HG02798 (cell line): ENCODE results near the gene PRR20G.
"Not testable (repeated sequence)": the region's sequence is repeated elsewhere in the genome, so short reads cannot be mapped to it uniquely, and the experiment has no call there.

Experiments
- ATAC-seq: cut with Tn5 transposase; IDR thresholded peaks from one replicate; pipeline ENCODE4 v1.9.1; 2021; ENCODE audit warnings: mild to moderate bottlenecking; ENCODE audit not compliant: unreplicated experiment, poor library complexity

The PRR20G gene

GRCh38 chr3:127304121-127304744 is 16.4 kb upstream of the PRR20G start:
- no peak for ATAC-seq

- ATAC-seq = no peak
Measured at GRCh38 chr3:127299276-127299675, 11.4 kb upstream of the PRR20G start.

GRCh38 chr3:127296959-127297358 is 9.1 kb upstream of the PRR20G start:
- no peak for ATAC-seq

- ATAC-seq = no peak
Measured at GRCh38 chr3:127296166-127296565, 8.3 kb upstream of the PRR20G start.

- not testable (repeated sequence) for ATAC-seq
Measured at GRCh38 chr3:127293650-127294049, 5.8 kb upstream of the PRR20G start.

- no peak for ATAC-seq
Measured at GRCh38 chr3:127291611-127292010, 3.8 kb upstream of the PRR20G start.

- no peak for ATAC-seq
Measured at GRCh38 chr3:127291114-127291513, 3.3 kb upstream of the PRR20G start.

GRCh38 chr3:127289706-127290575 is 2.1 kb upstream of the PRR20G start:
- no peak for ATAC-seq

GRCh38 chr3:127288921-127289705 is 1.3 kb upstream of the PRR20G start:
- ATAC-seq = no peak

GRCh38 chr3:127288343-127288742 is 497 bp upstream of the PRR20G start:
- no peak for ATAC-seq

GRCh38 chr3:127286571-127287140 is 1.2 kb downstream of the PRR20G start:
- no peak for ATAC-seq

GRCh38 chr3:127284258-127284657 is 3.6 kb downstream of the PRR20G start:
- ATAC-seq = no peak

GRCh38 chr3:127277561-127277960 is 10.3 kb downstream of the PRR20G start:
- ATAC-seq = no peak

- no peak for ATAC-seq
Measured at GRCh38 chr3:127276995-127277394, 10.9 kb downstream of the PRR20G start.

- no peak for ATAC-seq
Measured at GRCh38 chr3:127276396-127276795, 11.4 kb downstream of the PRR20G start.

GRCh38 chr3:127275287-127275781 is 12.5 kb downstream of the PRR20G start:
- ATAC-seq = no peak

GRCh38 chr3:127274200-127274760 is 13.6 kb downstream of the PRR20G start:
- ATAC-seq = no peak

GRCh38 chr3:127273206-127273605 is 14.6 kb downstream of the PRR20G start:
- ATAC-seq = no peak

- ATAC-seq = no peak
Measured at GRCh38 chr3:127266186-127266585, 21.7 kb downstream of the PRR20G start.

- no peak for ATAC-seq
Measured at GRCh38 chr3:127265581-127265981, 22.3 kb downstream of the PRR20G start.
